Mucosa of stomach (tissue), 1 donor: ENCODE measurements around the gene PRPF8.
A peak's percentile ranks its signal among the peaks of the same experiment; 100 is the strongest.

Experiments used
- H3K27me3 ChIP-seq: one replicate; pipeline ENCODE4 v1.7.0; 2013; ENCODE audit warnings: mild to moderate bottlenecking, low read length; ENCODE audit not compliant: control insufficient read depth, insufficient read depth
- H3K36me3 ChIP-seq: one replicate; pipeline ENCODE4 v1.7.0; 2013; ENCODE audit warnings: low read length; ENCODE audit not compliant: control insufficient read depth, insufficient read depth
- H3K4me1 ChIP-seq: one replicate; pipeline ENCODE4 v1.7.0; 2013; ENCODE audit warnings: mild to moderate bottlenecking, low read length; ENCODE audit not compliant: control insufficient read depth, insufficient read depth
- H3K4me3 ChIP-seq: one replicate; pipeline ENCODE4 v1.7.0; 2013; ENCODE audit warnings: low read length
- H3K9ac ChIP-seq: one replicate; pipeline ENCODE4 v1.7.0; 2013; ENCODE audit warnings: mild to moderate bottlenecking, low read length, moderate library complexity
- H3K9me3 ChIP-seq: one replicate; pipeline ENCODE4 v1.7.0; 2013; ENCODE audit warnings: mild to moderate bottlenecking, low read length, moderate library complexity; ENCODE audit not compliant: control insufficient read depth
- donor health status: Pancreatic carcinoma.

The PRPF8 gene

DNA sequence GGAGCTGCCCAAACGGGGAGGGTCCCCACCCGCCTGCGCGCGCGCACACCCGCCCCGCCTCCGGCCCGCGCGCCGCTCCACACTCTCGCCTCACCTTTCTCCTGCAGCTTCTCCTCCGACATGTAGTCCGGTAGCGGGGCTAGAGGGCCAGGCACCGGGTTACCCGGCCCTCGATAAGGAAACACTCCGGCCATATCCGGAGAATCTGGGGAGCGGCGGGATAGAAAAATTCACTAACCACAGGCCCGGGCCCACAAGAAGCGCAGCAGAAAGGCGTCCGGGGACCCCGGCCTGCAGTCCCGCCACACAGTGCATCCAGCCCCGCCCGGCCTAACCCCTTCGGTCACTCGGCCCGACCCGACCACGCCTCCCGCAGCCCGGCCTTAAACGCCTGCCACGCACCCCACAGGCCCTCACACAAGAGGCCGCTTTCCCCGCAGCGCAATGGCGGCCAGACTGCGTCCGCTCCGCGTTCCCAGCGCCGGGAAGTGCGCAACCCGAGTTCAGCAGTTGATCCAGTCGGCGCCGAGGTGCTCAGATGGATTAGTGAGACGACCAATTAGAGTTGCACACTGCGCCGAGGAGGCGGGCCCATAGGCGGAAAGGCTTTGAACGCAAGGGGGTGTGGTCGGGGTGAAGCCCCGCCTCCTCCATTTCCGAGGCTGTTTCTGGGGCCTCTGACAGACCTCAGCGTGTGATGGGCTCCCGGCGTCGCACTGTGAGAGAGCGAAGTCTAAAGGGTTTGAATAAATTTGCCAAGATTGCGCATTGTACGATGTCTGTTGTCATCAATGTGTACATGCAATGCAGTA lies at the start of gene PRPF8:
Gene PRPF8, minus strand, starts transcription at position 490 of the 812 bp plus-strand sequence. Its CDS starts 296 bp downstream, at position 194.
- Histone ChIP-seq H3K4me1 (peaks cover 7% of the 10 kb centered on the region), H3K9ac (peak within 1 kb of the TSS; percentile 93)

GRCh38 chr17:1733759-1734158 lies 49.1 kb upstream of the PRPF8 start:
- Histone ChIP-seq H3K4me1 (no peaks in the 10 kb centered on the region), H3K36me3 (no peaks in the 10 kb centered on the region)

More for the DNA sequence above, at the start of gene PRPF8:
- Histone ChIP-seq H3K27me3 (no peaks in the 10 kb centered on the region), H3K4me3 (peak within 1 kb of the TSS; percentile 90), H3K36me3 (peaks cover 24% of the 10 kb centered on the region), H3K9me3 (no peaks in the 10 kb centered on the region)

DNA sequence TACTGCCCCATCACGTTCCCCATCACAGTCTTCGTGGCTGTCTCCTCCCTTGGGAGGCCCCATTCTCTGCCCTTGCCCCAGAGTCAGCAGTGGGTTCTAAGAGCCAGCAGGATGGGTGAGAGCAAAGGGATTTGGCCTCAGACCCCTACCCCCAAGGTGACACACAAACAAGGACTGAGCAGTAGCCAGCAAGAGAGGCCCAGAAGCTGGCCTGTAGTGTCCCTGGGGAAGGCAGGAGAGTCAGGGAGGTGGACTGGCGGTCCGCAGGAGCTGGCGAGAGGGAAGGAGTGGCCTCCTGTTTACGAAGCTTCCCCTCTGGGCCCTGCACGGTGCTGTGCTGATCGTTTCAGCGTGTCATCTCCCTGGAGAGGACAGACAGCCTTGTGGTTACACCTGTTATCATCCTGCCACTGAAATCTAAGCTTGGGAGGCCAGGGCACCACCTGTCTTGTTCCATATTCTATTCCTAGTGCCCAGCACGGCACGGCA lies 48.2 kb upstream of the PRPF8 start:
- Histone ChIP-seq H3K9me3 (no peaks in the 10 kb centered on the region), H3K9ac (no peak overlapping the region), H3K4me3 (no peak overlapping the region), H3K4me1 (no peaks in the 10 kb centered on the region), H3K27me3 (no peaks in the 10 kb centered on the region), H3K36me3 (no peaks in the 10 kb centered on the region)

More at GRCh38 chr17:1733759-1734158, 49.1 kb upstream of the PRPF8 start:
- H3K9me3 ChIP-seq: no peaks in the 10 kb centered on the region
- no peaks in the 10 kb centered on the region for H3K27me3 ChIP-seq
- no peak overlapping the region for H3K9ac ChIP-seq
- H3K4me3 ChIP-seq: no peak overlapping the region

GRCh38 chr17:1732241-1732832 lies 47.7 kb upstream of the PRPF8 start:
- no peaks in the 10 kb centered on the region for H3K36me3 ChIP-seq
- no peaks in the 10 kb centered on the region for H3K4me1 ChIP-seq
- no peak overlapping the region for H3K9ac ChIP-seq
- H3K27me3 ChIP-seq: no peaks in the 10 kb centered on the region
- no peak overlapping the region for H3K4me3 ChIP-seq
- H3K9me3 ChIP-seq: no peaks in the 10 kb centered on the region

DNA sequence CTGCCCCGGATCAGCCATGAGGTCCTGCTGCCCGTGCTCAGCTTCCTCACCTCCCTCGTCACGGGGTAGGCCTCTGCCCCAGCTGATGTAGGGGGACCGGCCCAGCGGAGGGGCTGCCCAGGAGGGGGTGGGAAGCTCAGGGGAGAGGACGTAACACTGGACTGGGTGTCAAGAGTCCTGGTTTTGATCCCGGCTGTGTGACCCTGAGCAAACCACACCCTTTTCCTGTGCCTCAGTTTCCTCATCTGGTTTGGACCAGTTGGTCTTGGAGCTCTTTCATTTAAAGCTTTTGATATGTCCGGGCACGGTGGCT lies 46.5 kb upstream of the PRPF8 start:
- Histone ChIP-seq H3K9ac (no peak overlapping the region), H3K27me3 (no peaks in the 10 kb centered on the region), H3K4me3 (no peak overlapping the region), H3K36me3 (no peaks in the 10 kb centered on the region), H3K4me1 (no peaks in the 10 kb centered on the region), H3K9me3 (no peaks in the 10 kb centered on the region)

DNA sequence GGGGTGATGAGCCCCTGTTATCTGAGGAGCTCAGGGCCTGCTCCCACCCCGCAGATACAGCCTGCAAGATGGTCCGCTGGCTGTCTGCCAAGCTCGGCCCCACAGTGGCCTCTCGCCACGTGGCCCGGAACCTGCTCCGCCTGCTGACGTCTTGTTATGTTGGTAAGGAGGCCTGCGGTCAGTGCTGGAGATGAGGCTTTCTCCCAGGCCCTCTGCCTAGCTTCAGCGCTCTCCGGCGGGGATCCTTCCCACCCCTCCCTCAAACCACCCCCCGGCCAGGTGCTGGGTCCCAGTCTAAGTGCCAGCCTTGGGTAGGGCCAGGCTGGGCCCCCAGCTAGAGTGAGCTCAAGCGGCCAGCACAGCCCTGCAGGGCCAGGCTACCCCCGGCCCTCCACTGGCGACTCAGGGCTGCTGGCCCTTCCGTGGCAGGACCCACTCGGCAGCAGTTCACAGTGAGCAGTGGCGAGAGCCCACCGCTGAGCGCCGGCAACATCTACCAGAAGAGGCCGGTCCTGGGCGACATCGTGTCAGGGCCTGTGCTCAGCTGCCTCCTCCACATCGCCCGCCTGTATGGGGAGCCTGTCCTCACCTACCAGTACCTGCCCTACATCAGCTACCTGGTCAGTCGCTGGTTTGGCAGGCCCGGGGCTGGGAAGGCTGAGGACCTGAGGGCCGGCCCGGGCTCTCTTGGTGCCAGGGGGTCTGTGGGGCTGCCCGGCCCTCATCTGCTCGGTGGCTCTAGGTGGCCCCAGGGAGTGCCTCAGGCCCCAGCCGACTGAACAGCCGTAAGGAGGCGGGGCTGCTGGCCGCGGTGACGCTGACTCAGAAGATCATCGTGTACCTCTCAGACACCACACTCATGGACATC lies 45.9 kb upstream of the PRPF8 start:
- H3K9me3 ChIP-seq: no peaks in the 10 kb centered on the region
- peak overlapping the region; percentile 43 for H3K9ac ChIP-seq
- H3K36me3 ChIP-seq: no peaks in the 10 kb centered on the region
- peaks cover under 1% of the 10 kb centered on the region for H3K4me1 ChIP-seq
- no peaks in the 10 kb centered on the region for H3K27me3 ChIP-seq
- no peak overlapping the region for H3K4me3 ChIP-seq

- H3K4me3 ChIP-seq: no peak overlapping the region
- H3K36me3 ChIP-seq: no peaks in the 10 kb centered on the region
- H3K9ac ChIP-seq: no peak overlapping the region
- peaks cover 5% of the 10 kb centered on the region for H3K4me1 ChIP-seq
- H3K9me3 ChIP-seq: no peaks in the 10 kb centered on the region
- H3K27me3 ChIP-seq: no peaks in the 10 kb centered on the region
These were observed 45.3 kb upstream of the PRPF8 start for GRCh38 chr17:1729966-1730325.

DNA sequence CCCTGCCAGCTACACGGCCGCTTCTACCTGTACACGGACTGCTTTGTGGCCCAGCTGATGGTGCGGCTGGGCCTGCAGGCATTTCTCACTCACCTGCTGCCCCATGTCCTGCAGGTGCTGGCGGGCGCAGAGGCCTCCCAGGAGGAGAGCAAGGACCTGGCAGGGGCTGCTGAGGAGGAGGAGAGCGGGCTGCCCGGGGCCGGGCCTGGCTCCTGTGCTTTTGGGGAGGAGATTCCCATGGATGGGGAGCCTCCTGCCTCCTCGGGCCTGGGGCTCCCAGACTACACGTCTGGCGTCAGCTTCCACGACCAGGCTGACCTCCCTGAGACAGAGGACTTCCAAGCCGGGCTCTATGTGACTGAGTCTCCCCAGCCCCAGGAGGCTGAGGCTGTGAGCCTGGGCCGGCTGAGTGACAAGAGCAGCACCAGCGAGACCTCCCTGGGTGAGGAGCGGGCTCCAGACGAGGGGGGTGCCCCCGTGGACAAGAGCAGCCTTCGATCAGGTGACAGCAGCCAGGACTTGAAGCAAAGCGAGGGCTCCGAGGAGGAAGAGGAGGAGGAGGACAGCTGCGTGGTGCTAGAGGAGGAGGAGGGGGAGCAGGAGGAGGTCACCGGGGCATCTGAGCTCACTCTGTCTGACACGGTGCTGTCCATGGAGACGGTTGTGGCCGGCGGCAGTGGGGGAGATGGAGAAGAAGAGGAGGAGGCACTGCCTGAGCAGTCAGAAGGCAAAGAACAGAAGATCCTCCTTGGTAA lies 43.4 kb upstream of the PRPF8 start:
- H3K9me3 ChIP-seq: no peaks in the 10 kb centered on the region
- H3K4me1 ChIP-seq: peaks cover 12% of the 10 kb centered on the region
- no peaks in the 10 kb centered on the region for H3K27me3 ChIP-seq
- H3K9ac ChIP-seq: no peak overlapping the region
- H3K4me3 ChIP-seq: no peak overlapping the region
- H3K36me3 ChIP-seq: no peaks in the 10 kb centered on the region

DNA sequence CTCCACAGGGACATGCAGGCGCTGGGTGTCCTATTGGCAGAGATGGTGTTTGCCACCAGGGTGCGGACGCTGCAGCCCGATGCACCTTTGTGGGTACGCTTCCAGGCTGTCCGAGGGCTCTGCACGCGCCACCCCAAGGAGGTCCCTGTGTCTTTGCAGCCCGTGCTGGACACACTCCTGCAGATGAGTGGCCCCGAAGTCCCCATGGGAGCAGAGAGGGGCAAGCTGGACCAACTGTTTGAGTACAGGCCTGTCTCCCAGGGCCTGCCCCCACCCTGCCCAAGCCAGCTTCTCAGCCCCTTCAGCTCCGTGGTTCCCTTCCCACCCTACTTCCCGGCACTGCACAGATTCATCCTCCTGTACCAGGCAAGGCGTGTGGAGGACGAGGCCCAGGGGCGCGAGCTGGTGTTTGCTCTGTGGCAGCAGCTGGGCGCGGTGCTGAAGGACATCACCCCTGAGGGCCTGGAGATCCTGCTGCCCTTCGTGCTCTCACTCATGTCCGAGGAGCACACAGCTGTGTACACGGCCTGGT lies 42.7 kb upstream of the PRPF8 start:
- H3K4me1 ChIP-seq: peaks cover 12% of the 10 kb centered on the region
- no peaks in the 10 kb centered on the region for H3K36me3 ChIP-seq
- no peaks in the 10 kb centered on the region for H3K9me3 ChIP-seq
- no peak overlapping the region for H3K9ac ChIP-seq
- H3K27me3 ChIP-seq: no peaks in the 10 kb centered on the region
- no peak overlapping the region for H3K4me3 ChIP-seq

- Histone ChIP-seq H3K4me3 (no peak overlapping the region), H3K9me3 (no peaks in the 10 kb centered on the region), H3K36me3 (no peaks in the 10 kb centered on the region), H3K4me1 (peaks cover 12% of the 10 kb centered on the region), H3K9ac (no peak overlapping the region), H3K27me3 (no peaks in the 10 kb centered on the region)
These were observed 42.1 kb upstream of the PRPF8 start for GRCh38 chr17:1726626-1727257.
